HepG2 (cell line): ENCODE data around the gene FABP6. TPM values are rescaled to one million over a fixed set of nuclear protein-coding genes. Genes with fewer than 3 reads are reported as not detected.

ENCODE experiments used
- BCL6 ChIP-seq: IDR thresholded peaks from 2 replicates; pipeline ENCODE4 v1.6.1; 2016; ENCODE audit warnings: missing genetic modification reagents, missing compliant biosample characterization
- HNRNPUL1 ChIP-seq: fragments of 200-400 bp; formaldehyde crosslinking; IDR thresholded peaks from 2 replicates; pipeline ENCODE4 v1.6.1; 2017; ENCODE audit warnings: low read depth, mild to moderate bottlenecking, low read length, moderate library complexity
- MXD3 ChIP-seq: IDR thresholded peaks from 2 replicates; pipeline ENCODE4 v1.6.1; 2016; ENCODE audit warnings: mild to moderate bottlenecking, missing biosample characterization, missing genetic modification reagents
- MXD4 ChIP-seq: IDR thresholded peaks from 2 replicates; pipeline ENCODE4 v1.6.1; 2016; ENCODE audit warnings: mild to moderate bottlenecking, missing biosample characterization, missing genetic modification reagents
- NR2C2 ChIP-seq: sonication (generic); formaldehyde crosslinking; IDR thresholded peaks from 2 replicates; pipeline ENCODE4 v1.4.0; 2020; ENCODE audit warnings: missing genetic modification reagents, mild to moderate bottlenecking, moderate library complexity, borderline replicate concordance
- SMARCE1 ChIP-seq: fragments of 450-650 bp; IDR thresholded peaks from 2 replicates; pipeline ENCODE4 v1.6.1; 2017; ENCODE audit warnings: borderline replicate concordance
- ZBTB42 ChIP-seq: sonication (generic); formaldehyde crosslinking; IDR thresholded peaks from 2 replicates; pipeline ENCODE4 v1.5.0; 2020; ENCODE audit warnings: mild to moderate bottlenecking, missing genetic modification reagents
- ZBTB49 ChIP-seq: sonication (generic); formaldehyde crosslinking; IDR thresholded peaks from 2 replicates; pipeline ENCODE4 v1.4.0; 2020; ENCODE audit warnings: missing genetic modification reagents, borderline replicate concordance
- ZNF558 ChIP-seq: sonication (generic); formaldehyde crosslinking; IDR thresholded peaks from 2 replicates; pipeline ENCODE4 v1.9.0; 2022; ENCODE audit warnings: mild to moderate bottlenecking, missing genetic modification reagents, borderline replicate concordance
- polyA plus RNA-seq, 8 experiments: library from polyadenylated mRNA; depleted of rRNA in 3 of 8; stranded (reverse) in 7 of 8; unstranded in 1 of 8; fragments of >200 nt; fragmentation: Illumina TruSeq in 4 of 8; extraction: Trizol in 4 of 8; gene quantifications; 2 replicates each; pipeline versions ENCODE4 v1.2.1 to v1.2.3, GENCODE V29; 2011 to 2016; ENCODE audit warnings: low read depth in 4 of 8, missing spikeins in 1 of 8, mixed read lengths in 1 of 8; ENCODE audit not compliant: insufficient read depth in 1 of 8
- total RNA-seq, 5 experiments: library from RNA; depleted of rRNA; stranded (reverse); fragments of >200 nt; fragmentation: Illumina TruSeq; extraction: Trizol; gene quantifications; 2 replicates each; pipeline ENCODE4 v1.2.3, GENCODE V29; 2016; ENCODE audit warnings: low read depth in 1 of 5
- TF ChIP-seq, protein P1 (sequence below): sonication (generic); formaldehyde crosslinking; IDR thresholded peaks from 2 replicates; pipeline ENCODE4 v1.4.0; 2020; ENCODE audit warnings: mild to moderate bottlenecking, missing genetic modification reagents
- TF ChIP-seq, protein P2 (sequence below): sonication (generic); formaldehyde crosslinking; IDR thresholded peaks from 2 replicates; pipeline ENCODE4 v1.4.0; 2020; ENCODE audit warnings: missing genetic modification reagents, mild to moderate bottlenecking, borderline replicate concordance
- TF ChIP-seq, protein P3 (sequence below): sonication (generic); formaldehyde crosslinking; IDR thresholded peaks from 2 replicates; pipeline ENCODE4 v1.4.0; 2020; ENCODE audit warnings: missing genetic modification reagents
- TF ChIP-seq, protein P4 (sequence below): IDR thresholded peaks from 2 replicates; pipeline ENCODE4 v1.6.1; 2016; ENCODE audit warnings: low read depth

The FABP6 gene
- total and polyA plus RNA-seq, 2 of the 13 experiments (the other 11 are each of a cell fraction or from before 2014, with no cell fraction given): 0.13 TPM; not detected in 1

- TF ChIP-seq, protein P1, sequence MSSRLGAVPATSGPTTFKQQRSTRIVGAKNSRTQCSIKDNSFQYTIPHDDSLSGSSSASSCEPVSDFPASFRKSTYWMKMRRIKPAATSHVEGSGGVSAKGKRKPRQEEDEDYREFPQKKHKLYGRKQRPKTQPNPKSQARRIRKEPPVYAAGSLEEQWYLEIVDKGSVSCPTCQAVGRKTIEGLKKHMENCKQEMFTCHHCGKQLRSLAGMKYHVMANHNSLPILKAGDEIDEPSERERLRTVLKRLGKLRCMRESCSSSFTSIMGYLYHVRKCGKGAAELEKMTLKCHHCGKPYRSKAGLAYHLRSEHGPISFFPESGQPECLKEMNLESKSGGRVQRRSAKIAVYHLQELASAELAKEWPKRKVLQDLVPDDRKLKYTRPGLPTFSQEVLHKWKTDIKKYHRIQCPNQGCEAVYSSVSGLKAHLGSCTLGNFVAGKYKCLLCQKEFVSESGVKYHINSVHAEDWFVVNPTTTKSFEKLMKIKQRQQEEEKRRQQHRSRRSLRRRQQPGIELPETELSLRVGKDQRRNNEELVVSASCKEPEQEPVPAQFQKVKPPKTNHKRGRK (CRISPR knock-in tag): no peak
- TF ChIP-seq MXD4 (CRISPR knock-in tag) (no peak), ZBTB42 (CRISPR knock-in tag) (no peak), MXD3 (CRISPR knock-in tag) (no peak), ZBTB49 (no peak), ZNF558 (CRISPR knock-in tag) (no peak), BCL6 (CRISPR knock-in tag) (no peak), HNRNPUL1 (no peak), NR2C2 (no peak), SMARCE1 (no peak)
- TF ChIP-seq, protein P2, sequence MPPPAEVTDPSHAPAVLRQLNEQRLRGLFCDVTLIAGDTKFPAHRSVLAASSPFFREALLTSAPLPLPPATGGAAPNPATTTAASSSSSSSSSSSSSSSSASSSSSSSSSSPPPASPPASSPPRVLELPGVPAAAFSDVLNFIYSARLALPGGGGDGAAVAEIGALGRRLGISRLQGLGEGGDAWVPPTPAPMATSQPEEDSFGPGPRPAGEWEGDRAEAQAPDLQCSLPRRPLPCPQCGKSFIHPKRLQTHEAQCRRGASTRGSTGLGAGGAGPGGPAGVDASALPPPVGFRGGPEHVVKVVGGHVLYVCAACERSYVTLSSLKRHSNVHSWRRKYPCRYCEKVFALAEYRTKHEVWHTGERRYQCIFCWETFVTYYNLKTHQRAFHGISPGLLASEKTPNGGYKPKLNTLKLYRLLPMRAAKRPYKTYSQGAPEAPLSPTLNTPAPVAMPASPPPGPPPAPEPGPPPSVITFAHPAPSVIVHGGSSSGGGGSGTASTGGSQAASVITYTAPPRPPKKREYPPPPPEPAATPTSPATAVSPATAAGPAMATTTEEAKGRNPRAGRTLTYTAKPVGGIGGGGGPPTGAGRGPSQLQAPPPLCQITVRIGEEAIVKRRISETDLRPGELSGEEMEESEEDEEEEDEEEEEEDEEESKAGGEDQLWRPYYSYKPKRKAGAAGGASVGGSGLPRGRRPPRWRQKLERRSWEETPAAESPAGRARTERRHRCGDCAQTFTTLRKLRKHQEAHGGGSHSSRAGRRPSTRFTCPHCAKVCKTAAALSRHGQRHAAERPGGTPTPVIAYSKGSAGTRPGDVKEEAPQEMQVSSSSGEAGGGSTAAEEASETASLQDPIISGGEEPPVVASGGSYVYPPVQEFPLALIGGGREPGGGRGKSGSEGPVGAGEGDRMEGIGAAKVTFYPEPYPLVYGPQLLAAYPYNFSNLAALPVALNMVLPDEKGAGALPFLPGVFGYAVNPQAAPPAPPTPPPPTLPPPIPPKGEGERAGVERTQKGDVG: no peak
- TF ChIP-seq, protein P3, sequence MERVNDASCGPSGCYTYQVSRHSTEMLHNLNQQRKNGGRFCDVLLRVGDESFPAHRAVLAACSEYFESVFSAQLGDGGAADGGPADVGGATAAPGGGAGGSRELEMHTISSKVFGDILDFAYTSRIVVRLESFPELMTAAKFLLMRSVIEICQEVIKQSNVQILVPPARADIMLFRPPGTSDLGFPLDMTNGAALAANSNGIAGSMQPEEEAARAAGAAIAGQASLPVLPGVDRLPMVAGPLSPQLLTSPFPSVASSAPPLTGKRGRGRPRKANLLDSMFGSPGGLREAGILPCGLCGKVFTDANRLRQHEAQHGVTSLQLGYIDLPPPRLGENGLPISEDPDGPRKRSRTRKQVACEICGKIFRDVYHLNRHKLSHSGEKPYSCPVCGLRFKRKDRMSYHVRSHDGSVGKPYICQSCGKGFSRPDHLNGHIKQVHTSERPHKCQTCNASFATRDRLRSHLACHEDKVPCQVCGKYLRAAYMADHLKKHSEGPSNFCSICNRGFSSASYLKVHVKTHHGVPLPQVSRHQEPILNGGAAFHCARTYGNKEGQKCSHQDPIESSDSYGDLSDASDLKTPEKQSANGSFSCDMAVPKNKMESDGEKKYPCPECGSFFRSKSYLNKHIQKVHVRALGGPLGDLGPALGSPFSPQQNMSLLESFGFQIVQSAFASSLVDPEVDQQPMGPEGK: no peak
- TF ChIP-seq, protein P4, sequence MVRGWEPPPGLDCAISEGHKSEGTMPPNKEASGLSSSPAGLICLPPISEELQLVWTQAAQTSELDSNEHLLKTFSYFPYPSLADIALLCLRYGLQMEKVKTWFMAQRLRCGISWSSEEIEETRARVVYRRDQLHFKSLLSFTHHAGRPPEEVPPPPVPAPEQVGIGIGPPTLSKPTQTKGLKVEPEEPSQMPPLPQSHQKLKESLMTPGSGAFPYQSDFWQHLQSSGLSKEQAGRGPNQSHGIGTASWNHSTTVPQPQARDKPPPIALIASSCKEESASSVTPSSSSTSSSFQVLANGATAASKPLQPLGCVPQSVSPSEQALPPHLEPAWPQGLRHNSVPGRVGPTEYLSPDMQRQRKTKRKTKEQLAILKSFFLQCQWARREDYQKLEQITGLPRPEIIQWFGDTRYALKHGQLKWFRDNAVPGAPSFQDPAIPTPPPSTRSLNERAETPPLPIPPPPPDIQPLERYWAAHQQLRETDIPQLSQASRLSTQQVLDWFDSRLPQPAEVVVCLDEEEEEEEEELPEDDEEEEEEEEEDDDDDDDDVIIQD (CRISPR knock-in tag): no peak
Observed at GRCh38 chr5:160271396-160271795, 42.1 kb downstream of the FABP6 start (continued).
